Smooth muscle cell (in vitro differentiated cells): ENCODE results near the gene CCDC141. TPM values are rescaled to one million over a fixed set of nuclear protein-coding genes. Genes with fewer than 3 reads are reported as not detected.

ENCODE experiments used
- DNase-seq: peaks from one replicate; lab custom pipeline; 2025; ENCODE audit not compliant: unreplicated experiment; lab: John Stamatoyannopoulos, UW
- H2AFZ ChIP-seq: fragments of 200-600 bp; sonication (generic); 2 replicates; pipeline ENCODE4 v1.6.0; 2016; ENCODE audit warnings: antibody characterized with exemption, low read depth, mild to moderate bottlenecking
- H3F3A ChIP-seq: fragments of 200-600 bp; sonication (generic); 2 replicates; pipeline ENCODE4 v1.6.0; 2017; ENCODE audit warnings: antibody characterized with exemption, low read depth
- H3K27ac ChIP-seq: fragments of 200-600 bp; sonication (generic); 2 replicates; pipeline ENCODE4 v1.5.1; 2016; ENCODE audit warnings: low read depth, mild to moderate bottlenecking
- H3K27me3 ChIP-seq: fragments of 200-600 bp; sonication (generic); 2 replicates; pipeline ENCODE4 v1.6.1; 2016; ENCODE audit warnings: low read depth, mild to moderate bottlenecking
- H3K36me3 ChIP-seq: fragments of 200-600 bp; sonication (generic); 2 replicates; pipeline ENCODE4 v1.5.1; 2016; ENCODE audit warnings: low read depth
- H3K4me1 ChIP-seq: fragments of 200-600 bp; sonication (generic); 2 replicates; pipeline ENCODE4 v1.5.1; 2016; ENCODE audit warnings: low read depth
- H3K4me2 ChIP-seq: fragments of 200-600 bp; sonication (generic); 2 replicates; pipeline ENCODE4 v1.6.0; 2016; ENCODE audit warnings: mild to moderate bottlenecking
- H3K4me3 ChIP-seq: fragments of 200-600 bp; sonication (generic); 2 replicates; pipeline ENCODE4 v1.5.1; 2016; ENCODE audit warnings: mild to moderate bottlenecking
- H3K79me2 ChIP-seq: fragments of 200-600 bp; sonication (generic); 2 replicates; pipeline ENCODE4 v1.6.0; 2016; ENCODE audit warnings: low read depth, mild to moderate bottlenecking
- H3K9ac ChIP-seq: fragments of 200-600 bp; sonication (generic); 2 replicates; pipeline ENCODE4 v1.6.0; 2016; ENCODE audit warnings: low read depth
- H3K9me3 ChIP-seq: fragments of 200-600 bp; sonication (generic); replicated peaks from 2 replicates; pipeline ENCODE4 v1.5.1; 2016; ENCODE audit warnings: low read depth
- H4K20me1 ChIP-seq: fragments of 200-600 bp; sonication (generic); 2 replicates; pipeline ENCODE4 v1.6.0; 2016; ENCODE audit warnings: low read depth
- WGBS: methylation state at CpG from one replicate; pipeline ENCODE4 v1.1.7; 2016; ENCODE audit warnings: low lambda C conversion rate; 5-methylcytosine and 5-hydroxymethylcytosine counted together
- polyA plus RNA-seq: library from polyadenylated mRNA; unstranded; fragments of >200 nt; fragmentation: Nextera tagmentation; extraction: Ambion mirVana; gene quantifications from 2 replicates; pipeline ENCODE4 v1.2.1, GENCODE V29; 2016
- total RNA-seq: library from RNA; depleted of rRNA; stranded (reverse); fragments of >200 nt; gene quantifications from 2 replicates; pipeline ENCODE4 v1.2.3, GENCODE V29; 2014
- TF ChIP-seq, protein P1 (sequence below): fragments of 200-600 bp; sonication (generic); IDR thresholded peaks from 2 replicates; pipeline ENCODE4 v1.5.1; 2017; ENCODE audit warnings: borderline replicate concordance, mild to moderate bottlenecking, antibody characterized with exemption; ENCODE audit not compliant: insufficient read depth, poor library complexity, severe bottlenecking

The CCDC141 gene
- total and polyA plus RNA-seq, 2 experiments from 2014 or later, result 0.03 to 0.76 TPM

DNA sequence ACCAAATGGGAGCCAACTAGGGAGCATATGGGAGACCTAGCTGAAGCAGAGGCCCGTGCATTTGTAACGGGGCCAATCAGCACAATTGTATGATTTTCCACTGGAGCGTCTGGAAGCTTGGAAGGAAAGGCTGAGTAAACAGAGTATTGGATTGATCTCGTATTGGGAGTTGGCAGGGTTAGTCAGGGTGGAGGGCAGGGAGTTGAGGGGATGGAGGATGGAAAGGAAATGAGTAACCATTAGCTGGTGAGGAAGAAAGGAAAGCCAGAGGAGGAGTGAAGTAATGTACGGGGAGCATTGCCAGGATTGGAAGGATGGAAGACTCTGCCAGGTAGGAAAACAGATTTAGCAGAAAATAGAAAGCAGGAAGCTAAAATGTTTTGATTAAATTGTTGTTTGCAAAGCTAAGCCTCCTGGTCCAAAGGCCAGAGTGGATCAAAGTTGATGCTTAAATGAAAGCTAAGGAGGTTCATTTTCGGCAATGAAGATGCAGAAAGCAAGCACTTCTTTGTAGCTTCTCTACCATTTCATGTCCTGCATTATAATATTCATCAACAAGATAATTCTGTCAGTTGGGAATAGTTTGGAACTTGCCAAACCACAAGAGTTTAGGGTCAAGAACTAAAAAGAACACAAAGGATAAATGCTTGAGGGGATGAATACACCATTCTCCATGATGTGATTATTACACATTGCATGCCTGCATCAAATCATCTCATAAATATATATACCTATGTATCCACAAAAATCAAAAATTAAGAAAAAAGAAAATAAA lies 167.1 kb downstream of the CCDC141 start:
- Histone ChIP-seq H3K4me2 (no peak overlapping the region), H3K4me1 (no peaks in the 10 kb centered on the region), H3K36me3 (no peaks in the 10 kb centered on the region), H3K79me2 (no peaks in the 10 kb centered on the region), H3K9ac (no peak overlapping the region), H3K4me3 (no peak overlapping the region), H3K27me3 (no peaks in the 10 kb centered on the region), H2AFZ (no peak overlapping the region), H3K9me3 (no peaks in the 10 kb centered on the region), H3F3A (no peaks in the 10 kb centered on the region), H3K27ac (no peak overlapping the region), H4K20me1 (no peaks in the 10 kb centered on the region)
- no peak for DNase-seq
- TF ChIP-seq, protein P1, sequence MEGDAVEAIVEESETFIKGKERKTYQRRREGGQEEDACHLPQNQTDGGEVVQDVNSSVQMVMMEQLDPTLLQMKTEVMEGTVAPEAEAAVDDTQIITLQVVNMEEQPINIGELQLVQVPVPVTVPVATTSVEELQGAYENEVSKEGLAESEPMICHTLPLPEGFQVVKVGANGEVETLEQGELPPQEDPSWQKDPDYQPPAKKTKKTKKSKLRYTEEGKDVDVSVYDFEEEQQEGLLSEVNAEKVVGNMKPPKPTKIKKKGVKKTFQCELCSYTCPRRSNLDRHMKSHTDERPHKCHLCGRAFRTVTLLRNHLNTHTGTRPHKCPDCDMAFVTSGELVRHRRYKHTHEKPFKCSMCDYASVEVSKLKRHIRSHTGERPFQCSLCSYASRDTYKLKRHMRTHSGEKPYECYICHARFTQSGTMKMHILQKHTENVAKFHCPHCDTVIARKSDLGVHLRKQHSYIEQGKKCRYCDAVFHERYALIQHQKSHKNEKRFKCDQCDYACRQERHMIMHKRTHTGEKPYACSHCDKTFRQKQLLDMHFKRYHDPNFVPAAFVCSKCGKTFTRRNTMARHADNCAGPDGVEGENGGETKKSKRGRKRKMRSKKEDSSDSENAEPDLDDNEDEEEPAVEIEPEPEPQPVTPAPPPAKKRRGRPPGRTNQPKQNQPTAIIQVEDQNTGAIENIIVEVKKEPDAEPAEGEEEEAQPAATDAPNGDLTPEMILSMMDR, result no peak
- 89% methylated on average over 6 of the region's 6 CpGs for WGBS

DNA sequence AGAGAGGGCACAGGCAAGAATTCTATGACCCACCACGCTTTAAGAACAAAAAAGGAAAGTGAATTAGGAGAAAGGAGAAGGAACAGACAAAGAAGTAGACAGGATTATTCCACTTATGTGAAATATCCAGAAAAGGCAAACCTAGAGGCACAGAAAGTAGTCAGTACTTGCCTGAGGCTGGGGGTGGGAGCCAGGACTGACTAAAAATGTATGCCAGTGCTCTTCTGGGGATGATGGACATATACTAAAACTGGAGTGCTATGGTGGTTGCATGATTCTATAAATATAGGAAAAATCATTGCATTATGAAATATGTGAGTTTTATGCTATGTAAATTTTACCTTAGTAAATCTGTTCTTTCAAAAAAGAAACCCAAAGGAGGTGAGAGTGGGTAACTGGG lies 168.9 kb downstream of the CCDC141 start:
- Histone ChIP-seq H3K4me3 (no peak overlapping the region), H3K4me2 (no peak overlapping the region), H4K20me1 (no peaks in the 10 kb centered on the region), H3K27ac (no peak overlapping the region), H3K9me3 (no peaks in the 10 kb centered on the region), H3K36me3 (no peaks in the 10 kb centered on the region), H2AFZ (no peak overlapping the region), H3F3A (no peaks in the 10 kb centered on the region), H3K9ac (no peak overlapping the region), H3K79me2 (no peaks in the 10 kb centered on the region), H3K27me3 (no peaks in the 10 kb centered on the region), H3K4me1 (no peaks in the 10 kb centered on the region)
- no peak for DNase-seq
- TF ChIP-seq, protein P1, result no peak
- 91% methylated on average over 1 of the region's 1 CpG for WGBS

DNA sequence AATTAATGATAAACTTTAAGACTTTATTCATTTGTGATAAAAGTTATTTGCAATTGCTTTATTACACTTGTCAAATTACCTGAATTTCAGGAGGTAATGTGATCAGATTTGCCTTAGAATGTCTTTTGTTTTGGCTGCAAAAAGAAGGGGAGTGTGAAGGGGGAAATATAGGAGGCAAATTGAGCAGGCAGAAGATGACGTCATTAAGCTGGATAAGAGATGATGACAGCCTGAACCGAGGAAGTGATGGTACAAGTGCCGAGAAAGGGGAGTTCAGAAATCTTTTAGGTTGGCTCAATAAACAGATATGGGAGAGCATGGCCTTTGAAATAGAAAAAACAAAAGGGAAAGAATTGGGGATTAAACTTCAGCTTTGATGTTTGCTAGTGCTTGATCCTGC lies 169.7 kb downstream of the CCDC141 start:
- no peaks in the 10 kb centered on the region for H3K27me3 ChIP-seq
- H3K4me2 ChIP-seq, result no peak overlapping the region
- no peak for DNase-seq
- no peak overlapping the region for H3K27ac ChIP-seq
- no peak overlapping the region for H3K9ac ChIP-seq
- H3K4me1 ChIP-seq, result no peaks in the 10 kb centered on the region
- TF ChIP-seq, protein P1, result no peak
- no peaks in the 10 kb centered on the region for H3F3A ChIP-seq
- no peaks in the 10 kb centered on the region for H3K36me3 ChIP-seq
- H3K9me3 ChIP-seq, result no peaks in the 10 kb centered on the region
- no peak overlapping the region for H3K4me3 ChIP-seq
- H3K79me2 ChIP-seq, result no peaks in the 10 kb centered on the region
- no peaks in the 10 kb centered on the region for H4K20me1 ChIP-seq
- WGBS, result 86% methylated on average over 3 of the region's 3 CpGs
- no peak overlapping the region for H2AFZ ChIP-seq

DNA sequence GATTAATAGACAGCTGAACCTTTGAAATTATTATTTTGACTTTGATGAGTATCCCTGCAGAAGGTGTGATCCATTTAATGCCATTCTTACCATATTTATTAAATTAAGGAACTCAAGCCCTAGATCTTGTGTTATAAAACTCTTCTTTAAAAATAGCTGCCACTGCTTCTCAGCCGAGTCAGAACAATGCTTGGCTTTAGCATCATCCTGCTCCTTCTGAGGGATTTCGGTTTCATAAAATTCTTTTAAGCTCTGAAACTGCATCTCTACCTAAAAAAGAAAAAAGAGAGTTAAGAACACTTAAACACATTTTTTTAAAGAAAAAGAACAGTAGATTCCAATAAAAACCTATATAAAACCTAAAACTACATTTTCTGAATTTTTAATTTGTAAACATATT lies 172.1 kb downstream of the CCDC141 start:
- H2AFZ ChIP-seq, result no peak overlapping the region
- H3K4me3 ChIP-seq, result no peak overlapping the region
- no peaks in the 10 kb centered on the region for H3K4me1 ChIP-seq
- no peaks in the 10 kb centered on the region for H4K20me1 ChIP-seq
- 94% methylated on average over 2 of the region's 2 CpGs for WGBS
- H3K79me2 ChIP-seq, result no peaks in the 10 kb centered on the region
- no peak overlapping the region for H3K27ac ChIP-seq
- H3F3A ChIP-seq, result no peaks in the 10 kb centered on the region
- no peak overlapping the region for H3K4me2 ChIP-seq
- no peaks in the 10 kb centered on the region for H3K27me3 ChIP-seq
- DNase-seq, result no peak
- no peaks in the 10 kb centered on the region for H3K9me3 ChIP-seq
- H3K36me3 ChIP-seq, result no peaks in the 10 kb centered on the region
- TF ChIP-seq, protein P1, result no peak
- H3K9ac ChIP-seq, result no peak overlapping the region
